NCI-H1092 treated with DMSO at 0.1 percent for 48 hours (cell line): Measurements from ENCODE around the gene NFIA.

Experiments used
- DNase-seq: peaks from one replicate; lab custom pipeline; 2025; lab: John Stamatoyannopoulos, UW

Gene NFIA

DNA sequence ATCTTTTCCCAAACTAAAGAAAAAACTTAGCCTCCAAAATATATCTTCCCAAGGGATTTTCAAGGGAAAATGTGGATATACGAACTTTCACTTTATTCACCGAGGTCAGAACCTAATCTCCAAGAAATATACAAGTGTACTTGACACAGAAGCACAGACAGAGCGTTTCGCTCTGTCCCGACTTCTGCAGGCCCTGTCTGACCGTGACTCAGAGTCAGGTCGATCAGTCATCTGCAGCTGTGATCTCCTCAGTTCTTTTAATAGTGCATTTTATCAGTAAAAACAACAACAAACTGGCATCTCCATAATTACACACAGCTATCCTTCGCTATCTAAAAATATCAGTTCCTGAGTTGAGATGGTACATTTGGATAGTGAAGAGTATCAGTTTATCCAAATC is 416.0 kb downstream of the NFIA start:
- DNase-seq = no peak

GRCh38 chr1:61501971-61502916 is 419.9 kb downstream of the NFIA start:
- DNase-seq = peak; percentile 32

- DNase-seq = no peak
These were observed 421.9 kb downstream of the NFIA start for GRCh38 chr1:61504305-61504704.

DNA sequence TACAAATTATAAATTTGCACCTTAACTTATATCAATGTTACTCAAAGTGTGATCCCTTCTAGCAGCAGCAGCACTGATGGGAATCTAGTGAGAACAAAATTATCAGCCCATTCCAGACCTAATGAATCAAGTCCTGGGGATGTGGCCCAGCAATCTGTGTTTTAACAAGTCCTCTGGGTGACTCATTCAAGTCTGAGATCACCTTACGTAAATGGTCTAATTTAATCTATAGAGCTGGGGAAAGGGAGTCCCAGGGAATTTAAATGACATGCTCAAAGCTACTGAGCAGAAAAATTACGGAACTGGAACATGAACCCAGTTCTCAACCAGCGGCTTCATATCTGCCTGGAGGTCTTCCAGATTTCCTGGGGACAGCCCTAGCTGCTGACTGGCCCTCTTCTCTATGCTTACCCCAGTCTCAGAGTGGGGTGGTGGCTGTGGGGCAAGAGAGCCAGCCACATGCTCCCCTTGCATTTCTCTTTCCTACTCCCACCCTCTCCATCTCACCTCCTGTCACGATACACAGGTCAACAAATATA is 422.6 kb downstream of the NFIA start:
- DNase-seq = no peak

DNA sequence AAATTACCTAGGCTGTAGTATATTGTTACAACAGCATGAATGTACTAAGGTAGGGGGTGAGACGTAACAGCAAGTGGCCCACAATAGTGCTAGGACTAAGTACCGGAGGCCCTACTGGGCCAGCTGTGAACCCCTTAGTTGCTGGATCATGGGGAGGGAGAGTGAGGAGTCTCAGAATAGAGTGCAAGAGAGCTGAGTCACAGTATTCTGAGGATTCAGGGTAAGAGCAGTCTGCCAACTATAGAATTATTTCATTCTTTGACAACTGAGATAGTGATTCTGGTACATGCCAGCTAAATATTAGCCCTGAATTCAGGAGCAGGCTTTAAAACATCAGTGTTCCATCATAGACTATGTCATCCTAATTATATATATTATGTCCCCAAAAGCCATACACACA is 423.9 kb downstream of the NFIA start:
- no peak for DNase-seq

DNA sequence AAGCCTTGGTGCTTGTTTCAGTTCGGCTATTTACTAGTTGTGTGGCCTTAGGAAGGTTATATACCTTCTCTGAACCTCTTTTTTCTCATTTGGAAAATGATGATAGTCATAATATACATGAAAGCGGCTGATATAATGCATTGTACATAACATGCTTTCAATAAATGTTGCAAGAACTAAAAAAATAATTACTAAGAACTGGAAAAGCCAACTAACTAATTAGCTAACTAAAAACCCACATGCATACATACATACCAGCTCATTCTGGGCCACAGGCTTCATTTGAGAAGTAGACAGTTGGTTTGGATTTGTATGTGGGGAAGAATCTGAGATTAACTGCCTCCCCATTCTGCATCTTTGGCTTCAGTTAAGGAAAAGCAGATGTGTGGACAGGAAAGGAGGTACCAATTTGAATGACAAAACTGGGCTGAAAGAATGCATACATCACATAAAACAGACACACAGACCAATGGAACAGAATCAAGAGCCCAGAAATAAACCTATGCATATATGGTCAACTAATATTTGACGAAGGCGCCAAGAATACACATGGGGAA is 424.7 kb downstream of the NFIA start:
- no peak for DNase-seq
